Neutrophil (primary cell): Measurements from ENCODE around the gene FGL2.
"Not testable (repeated sequence)": the region's sequence is repeated elsewhere in the genome, so short reads cannot be mapped to it uniquely, and the experiment has no call there.

ENCODE experiments used
- H3K27ac ChIP-seq: fragments of 200-600 bp; sonication (generic); 2 replicates; pipeline ENCODE4 v1.5.1; 2016; ENCODE audit warnings: mild to moderate bottlenecking, moderate library complexity
- H3K27me3 ChIP-seq: fragments of 200-600 bp; sonication (generic); 2 replicates; pipeline ENCODE4 v1.6.0; 2016; ENCODE audit warnings: mild to moderate bottlenecking
- H3K36me3 ChIP-seq: fragments of 200-600 bp; sonication (generic); 2 replicates; pipeline ENCODE4 v1.5.1; 2017
- H3K4me1 ChIP-seq, 2 experiments: fragments of 200-600 bp in 1 of 2; sonication (generic) in 1 of 2; 1 replicate in 1 of 2; 2 replicates in 1 of 2; pipeline versions ENCODE4 v1.5.1 to v1.6.1; 2013 to 2016; ENCODE audit warnings: low read depth in 1 of 2, low read length in 1 of 2, mild to moderate bottlenecking in 1 of 2, moderate library complexity in 1 of 2; ENCODE audit not compliant: control insufficient read depth in 1 of 2, insufficient read depth in 1 of 2
- H3K4me3 ChIP-seq, 2 experiments: fragments of 200-600 bp in 1 of 2; sonication (generic) in 1 of 2; 1 replicate in 1 of 2; 2 replicates in 1 of 2; pipeline ENCODE4 v1.5.1; 2013 to 2016; ENCODE audit warnings: low read depth in 1 of 2, low read length in 1 of 2, mild to moderate bottlenecking in 1 of 2, moderate library complexity in 1 of 2
- H3K9me3 ChIP-seq: fragments of 200-600 bp; sonication (generic); 2 replicates; pipeline ENCODE4 v1.5.1; 2016
- TF ChIP-seq, protein P1 (sequence below): fragments of 200-600 bp; sonication (generic); IDR thresholded peaks from 2 replicates; pipeline ENCODE4 v1.5.1; 2016; ENCODE audit warnings: antibody characterized with exemption

Gene FGL2

DNA sequence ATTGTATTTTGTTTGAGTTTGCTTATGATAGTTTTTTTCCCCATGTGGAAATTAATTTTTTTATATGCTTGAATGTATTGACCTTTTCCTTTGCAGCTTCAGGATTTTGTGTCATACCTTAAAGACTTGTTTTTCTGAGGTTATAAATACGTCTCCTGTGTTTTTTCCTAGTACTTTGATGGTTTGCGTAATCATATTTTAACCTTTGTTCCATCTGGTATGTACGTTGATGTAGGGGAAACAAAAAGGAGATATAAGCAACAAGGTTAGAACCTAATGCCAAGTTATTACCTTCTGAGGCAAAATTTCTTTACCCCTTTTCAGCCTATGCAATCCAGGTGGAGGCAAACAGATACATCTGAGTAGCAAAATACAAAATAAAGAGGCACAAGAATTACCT, 17.9 kb downstream of the FGL2 start:
- Histone ChIP-seq H3K27me3 (no peaks in the 10 kb centered on the region), H3K27ac (no peak overlapping the region)

DNA sequence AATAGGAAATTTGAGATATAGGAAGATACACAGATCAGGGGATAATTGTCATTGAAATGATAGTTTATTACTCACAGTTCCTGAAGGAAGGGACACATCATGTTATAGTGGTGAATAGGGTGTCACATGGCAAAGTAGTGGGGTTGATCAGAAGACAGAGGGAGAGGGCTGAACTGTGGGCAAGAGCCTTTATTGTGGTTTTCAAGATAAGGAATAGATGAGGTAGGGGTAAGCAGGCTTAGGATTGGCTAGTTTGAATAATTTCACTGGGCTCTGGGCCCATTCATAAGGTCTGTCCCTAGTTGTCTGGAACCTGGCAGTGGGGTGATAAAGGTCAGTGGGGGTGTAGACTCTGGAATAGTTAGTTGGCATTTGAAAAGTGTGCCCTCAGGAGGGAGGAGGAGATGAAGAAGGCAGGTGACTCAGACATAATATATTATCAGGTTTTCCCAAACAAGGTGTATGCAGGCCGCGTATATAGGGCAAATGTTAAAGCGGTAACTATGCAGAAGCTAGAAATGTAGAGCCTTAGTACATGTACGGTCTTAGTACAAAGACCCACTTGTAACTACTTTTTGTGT, 18.5 kb downstream of the FGL2 start:
- peaks cover 10% of the 10 kb centered on the region in 2 experiments for H3K4me1 ChIP-seq

More for the DNA sequence above, 17.9 kb downstream of the FGL2 start:
- TF ChIP-seq, protein P1, sequence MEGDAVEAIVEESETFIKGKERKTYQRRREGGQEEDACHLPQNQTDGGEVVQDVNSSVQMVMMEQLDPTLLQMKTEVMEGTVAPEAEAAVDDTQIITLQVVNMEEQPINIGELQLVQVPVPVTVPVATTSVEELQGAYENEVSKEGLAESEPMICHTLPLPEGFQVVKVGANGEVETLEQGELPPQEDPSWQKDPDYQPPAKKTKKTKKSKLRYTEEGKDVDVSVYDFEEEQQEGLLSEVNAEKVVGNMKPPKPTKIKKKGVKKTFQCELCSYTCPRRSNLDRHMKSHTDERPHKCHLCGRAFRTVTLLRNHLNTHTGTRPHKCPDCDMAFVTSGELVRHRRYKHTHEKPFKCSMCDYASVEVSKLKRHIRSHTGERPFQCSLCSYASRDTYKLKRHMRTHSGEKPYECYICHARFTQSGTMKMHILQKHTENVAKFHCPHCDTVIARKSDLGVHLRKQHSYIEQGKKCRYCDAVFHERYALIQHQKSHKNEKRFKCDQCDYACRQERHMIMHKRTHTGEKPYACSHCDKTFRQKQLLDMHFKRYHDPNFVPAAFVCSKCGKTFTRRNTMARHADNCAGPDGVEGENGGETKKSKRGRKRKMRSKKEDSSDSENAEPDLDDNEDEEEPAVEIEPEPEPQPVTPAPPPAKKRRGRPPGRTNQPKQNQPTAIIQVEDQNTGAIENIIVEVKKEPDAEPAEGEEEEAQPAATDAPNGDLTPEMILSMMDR, result no peak
- H3K36me3 ChIP-seq, result no peaks in the 10 kb centered on the region
- no peaks in the 10 kb centered on the region for H3K9me3 ChIP-seq
- no peak overlapping the region for H3K4me3 ChIP-seq
- H3K4me1 ChIP-seq, result peaks cover 10 to 13% of the 10 kb centered on the region in 2 experiments

DNA sequence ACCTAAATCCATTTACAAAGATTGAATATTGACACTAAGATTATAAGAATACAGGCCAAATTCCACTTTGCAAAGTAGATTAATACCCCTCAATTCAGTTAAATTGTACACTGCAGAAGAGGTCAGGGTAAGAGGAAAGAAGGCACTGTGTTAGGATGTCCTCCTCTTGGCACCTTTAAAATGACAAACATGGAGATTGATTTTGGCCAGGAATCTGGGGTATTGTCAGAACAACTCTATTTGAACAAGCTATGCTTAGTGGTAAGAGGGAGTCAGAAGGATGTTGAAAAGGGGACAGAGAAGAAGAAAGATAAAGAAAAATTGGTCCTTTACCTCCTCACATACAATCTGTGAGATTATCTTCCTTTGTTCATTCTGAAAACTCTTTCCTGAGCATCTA, 21.6 kb downstream of the FGL2 start:
- H3K27ac ChIP-seq, H3K4me1 ChIP-seq, H3K36me3 ChIP-seq, H3K9me3 ChIP-seq, H3K27me3 ChIP-seq, H3K4me3 ChIP-seq: not testable (repeated sequence)

More for the DNA sequence above, 18.5 kb downstream of the FGL2 start:
- H3K27me3 ChIP-seq, result no peaks in the 10 kb centered on the region
- no peaks in the 10 kb centered on the region for H3K36me3 ChIP-seq
- no peak overlapping the region for H3K4me3 ChIP-seq
- no peaks in the 10 kb centered on the region for H3K9me3 ChIP-seq
- no peak overlapping the region for H3K27ac ChIP-seq
- TF ChIP-seq, protein P1, result no peak

DNA sequence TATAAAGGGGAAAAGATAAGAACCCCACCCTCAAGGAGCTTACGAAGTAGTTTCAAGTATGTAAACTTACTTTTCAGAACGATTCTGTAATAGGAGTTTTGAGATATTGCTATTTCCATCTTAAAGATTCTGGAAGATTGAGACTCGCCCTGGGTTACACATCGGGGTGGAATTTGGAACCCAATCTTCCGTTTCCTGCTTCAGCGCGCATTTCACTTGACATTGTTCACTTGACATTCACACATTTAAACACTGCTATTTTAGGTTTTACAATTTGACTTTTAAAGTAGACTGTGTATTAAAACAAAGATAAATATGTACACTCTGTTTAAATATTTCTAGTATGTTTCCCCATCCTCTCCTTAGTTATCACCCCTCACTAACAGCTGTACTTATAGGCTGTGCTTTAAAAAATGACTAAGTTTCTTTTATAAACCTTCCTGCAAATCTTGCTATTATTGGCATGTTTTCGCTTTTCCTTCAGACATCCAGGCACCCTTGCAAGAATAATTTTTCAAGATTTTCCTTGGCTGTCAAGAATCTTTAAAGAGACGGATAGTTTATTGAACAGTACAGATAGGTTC, 22.2 kb downstream of the FGL2 start:
- H3K27ac ChIP-seq, H3K9me3 ChIP-seq, H3K36me3 ChIP-seq, H3K4me3 ChIP-seq, H3K27me3 ChIP-seq, H3K4me1 ChIP-seq: not testable (repeated sequence)

DNA sequence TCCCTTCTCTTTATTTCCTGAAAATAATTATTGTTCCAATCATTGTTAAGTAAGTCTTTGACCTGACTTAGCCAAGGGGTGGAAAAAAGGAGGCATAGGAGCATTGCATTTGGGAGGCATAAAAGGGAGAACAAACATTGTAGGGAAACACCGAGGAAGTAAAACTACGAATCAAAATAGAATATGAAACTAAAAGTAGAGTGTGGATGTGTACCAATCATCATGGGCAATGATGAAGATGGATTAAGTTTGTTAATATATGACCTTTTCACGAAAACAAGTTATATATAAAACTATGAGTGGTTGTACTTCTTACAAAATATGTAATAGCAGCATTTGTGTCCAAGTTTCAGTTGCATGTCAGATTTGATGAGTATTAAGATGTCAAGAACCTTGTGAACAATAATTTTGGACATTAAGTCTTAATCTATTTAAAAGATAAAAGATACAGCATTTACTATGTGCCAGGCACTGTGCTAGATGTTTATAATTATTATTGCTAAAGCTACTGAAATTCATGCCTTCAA, 24.3 kb downstream of the FGL2 start:
- H3K36me3 ChIP-seq, H3K9me3 ChIP-seq, H3K27me3 ChIP-seq, H3K27ac ChIP-seq, H3K4me3 ChIP-seq, H3K4me1 ChIP-seq: not testable (repeated sequence)

DNA sequence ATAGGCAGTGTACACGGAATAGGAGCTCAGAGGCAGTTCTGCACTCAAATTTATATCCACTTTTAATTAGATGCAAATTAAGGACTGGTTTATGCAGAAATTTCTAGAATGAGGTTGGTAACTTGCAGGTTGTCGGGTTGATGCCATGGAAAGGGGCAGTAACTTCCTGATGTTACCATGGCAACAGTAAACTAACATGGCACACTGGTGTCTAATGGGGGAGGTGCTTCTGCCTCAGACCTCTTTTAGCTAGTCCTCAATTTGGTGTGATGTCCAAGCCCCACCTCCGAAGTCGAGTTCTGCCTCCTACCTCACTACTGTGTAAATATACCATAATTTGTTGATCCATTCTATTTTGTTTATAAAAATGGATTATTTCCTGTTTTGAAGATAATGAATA, 25.2 kb downstream of the FGL2 start:
- not testable (repeated sequence) for H3K36me3 ChIP-seq, H3K4me1 ChIP-seq, H3K4me3 ChIP-seq, H3K27me3 ChIP-seq, H3K27ac ChIP-seq, H3K9me3 ChIP-seq

DNA sequence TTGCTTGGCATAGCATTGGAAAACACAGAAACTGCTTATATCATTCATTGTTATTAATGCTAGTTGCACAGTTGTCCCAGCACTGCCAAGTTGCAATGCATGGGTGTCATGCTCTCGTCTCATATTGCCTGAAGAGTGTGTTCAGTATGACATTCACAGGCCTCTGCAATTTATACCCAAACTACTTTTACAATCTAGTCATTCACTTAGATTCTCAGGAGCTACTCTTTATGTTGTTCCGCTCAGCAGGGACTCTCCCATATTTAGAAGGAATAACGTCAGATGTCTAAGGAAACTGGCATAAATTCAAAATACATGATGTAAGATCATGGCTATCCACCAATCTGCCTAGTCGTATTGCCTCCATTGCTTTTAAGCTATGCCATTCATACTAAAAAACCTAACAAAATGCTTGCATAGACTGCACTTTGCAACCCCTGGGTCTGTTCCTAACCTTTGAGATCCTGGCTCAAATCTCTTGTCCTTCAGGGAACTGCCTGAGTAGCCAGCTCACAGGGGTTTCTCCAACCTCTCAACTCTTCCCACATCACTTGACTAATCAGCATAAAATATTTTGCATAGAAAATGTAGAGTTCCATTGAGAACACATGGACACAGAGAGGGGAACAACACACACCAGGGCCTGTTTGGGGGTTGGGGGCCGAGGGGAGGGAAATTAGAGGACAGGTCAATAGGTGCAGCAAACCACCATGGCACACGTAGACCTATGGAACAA, 27.0 kb downstream of the FGL2 start:
- H3K27me3 ChIP-seq, H3K36me3 ChIP-seq, H3K4me3 ChIP-seq, H3K9me3 ChIP-seq, H3K4me1 ChIP-seq, H3K27ac ChIP-seq: not testable (repeated sequence)

DNA sequence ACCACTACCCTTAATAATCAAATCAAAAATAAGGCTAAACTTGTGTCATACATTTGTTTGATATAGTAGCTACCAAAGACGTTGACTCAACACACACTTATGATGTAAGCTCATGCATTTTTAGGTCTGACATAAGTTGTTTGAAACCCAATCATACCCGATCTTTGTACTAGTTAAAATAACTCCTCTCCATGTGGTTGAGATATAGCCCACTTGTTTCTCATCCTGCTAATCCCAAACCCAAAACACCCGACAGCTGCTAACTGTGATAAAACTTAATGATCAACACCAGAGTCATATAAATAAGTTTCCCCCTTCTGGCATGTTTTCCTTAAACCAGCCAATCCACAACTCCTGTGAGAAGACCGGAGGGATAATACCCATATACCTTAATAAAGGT, 28.5 kb downstream of the FGL2 start:
- not testable (repeated sequence) for H3K4me3 ChIP-seq, H3K4me1 ChIP-seq, H3K36me3 ChIP-seq, H3K27me3 ChIP-seq, H3K9me3 ChIP-seq, H3K27ac ChIP-seq
